Neuronal stem cell (in vitro differentiated cells): ENCODE results near the gene BRAF.
"Not testable (repeated sequence)": the region's sequence is repeated elsewhere in the genome, so short reads cannot be mapped to it uniquely, and the experiment has no call there.

Experiments
- DNase-seq: peaks from one replicate; pipeline ENCODE4 v3.0.0-alpha.2; 2013; ENCODE audit warnings: low spot score
- H2AFZ ChIP-seq: one replicate; pipeline ENCODE4 v1.6.1; 2013; ENCODE audit warnings: mild to moderate bottlenecking, low read length, inconsistent platforms
- H2AK5ac ChIP-seq: 2 replicates; pipeline ENCODE4 v1.6.1; 2013; ENCODE audit warnings: low read depth, mild to moderate bottlenecking, inconsistent platforms, low read length, moderate library complexity, mixed read lengths
- H2BK120ac ChIP-seq: 2 replicates; pipeline ENCODE4 v1.6.1; 2013; ENCODE audit warnings: low read depth, mild to moderate bottlenecking, inconsistent platforms, low read length, moderate library complexity, mixed read lengths
- H2BK12ac ChIP-seq: one replicate; pipeline ENCODE4 v1.6.1; 2013; ENCODE audit warnings: low read length, inconsistent platforms
- H2BK15ac ChIP-seq: 2 replicates; pipeline ENCODE4 v1.6.1; 2013; ENCODE audit warnings: mild to moderate bottlenecking, low read length, inconsistent platforms, mixed read lengths
- H2BK5ac ChIP-seq: one replicate; pipeline ENCODE4 v1.6.1; 2013; ENCODE audit warnings: inconsistent platforms, mild to moderate bottlenecking, low read length, moderate library complexity
- H3K14ac ChIP-seq: one replicate; pipeline ENCODE4 v1.6.1; 2013; ENCODE audit warnings: low read length, inconsistent platforms
- H3K18ac ChIP-seq: 2 replicates; pipeline ENCODE4 v1.6.1; 2013; ENCODE audit warnings: low read length, inconsistent platforms
- H3K23ac ChIP-seq: 2 replicates; pipeline ENCODE4 v1.6.1; 2013; ENCODE audit warnings: low read depth, mild to moderate bottlenecking, mixed read lengths, low read length, inconsistent platforms; ENCODE audit not compliant: poor library complexity
- H3K27ac ChIP-seq: replicated peaks from 3 replicates; pipeline ENCODE4 v1.5.1; 2013; ENCODE audit warnings: low read length, inconsistent platforms
- H3K27me3 ChIP-seq, 3 experiments: 2 replicates each; pipeline ENCODE4 v1.6.1; 2013; ENCODE audit warnings: low read length in 3 of 3, mild to moderate bottlenecking in 2 of 3, inconsistent platforms in 1 of 3, low read depth in 1 of 3, mixed read lengths in 1 of 3, moderate library complexity in 1 of 3; ENCODE audit not compliant: control insufficient read depth in 3 of 3, insufficient read depth in 3 of 3
- H3K36me3 ChIP-seq, 2 donors: replicated peaks in 1 of 2; 2 replicates each; pipeline ENCODE4 v1.6.1; 2013; ENCODE audit warnings: low read length in 2 of 2; ENCODE audit not compliant: control insufficient read depth in 2 of 2, insufficient read depth in 2 of 2
- H3K4ac ChIP-seq: 2 replicates; pipeline ENCODE4 v1.6.1; 2013; ENCODE audit warnings: inconsistent platforms, mild to moderate bottlenecking, low read length, moderate library complexity
- H3K4me1 ChIP-seq, 2 donors: 1 replicate in 1 of 2; 2 replicates in 1 of 2; pipeline ENCODE4 v1.6.1; 2013; ENCODE audit warnings: low read length in 2 of 2, low read depth in 1 of 2; ENCODE audit not compliant: control insufficient read depth in 2 of 2, insufficient read depth in 1 of 2
- H3K4me2 ChIP-seq: one replicate; pipeline ENCODE4 v1.6.1; 2013; ENCODE audit warnings: mild to moderate bottlenecking, low read length, inconsistent platforms; ENCODE audit not compliant: insufficient read depth, poor library complexity, severe bottlenecking
- H3K4me3 ChIP-seq, 2 donors: 2 replicates each; pipeline ENCODE4 v1.5.1; 2013; ENCODE audit warnings: low read length in 2 of 2, mild to moderate bottlenecking in 2 of 2, inconsistent platforms in 1 of 2, moderate library complexity in 1 of 2
- H3K79me1 ChIP-seq: one replicate; pipeline ENCODE4 v1.6.1; 2013; ENCODE audit warnings: low read depth, mild to moderate bottlenecking, inconsistent platforms, low read length, moderate library complexity
- H3K9ac ChIP-seq: one replicate; pipeline ENCODE4 v1.6.1; 2013; ENCODE audit warnings: mild to moderate bottlenecking, low read depth, low read length, inconsistent platforms; ENCODE audit not compliant: poor library complexity
- H3K9me3 ChIP-seq, 2 donors: replicated peaks in 1 of 2; 2 replicates each; pipeline versions ENCODE3 to v1.6.1; 2013; ENCODE audit warnings: low read length in 2 of 2, mild to moderate bottlenecking in 2 of 2, inconsistent platforms in 1 of 2, low read depth in 1 of 2, mixed read lengths in 1 of 2, moderate library complexity in 1 of 2; ENCODE audit not compliant: control insufficient read depth in 2 of 2, insufficient read depth in 1 of 2
- H4K8ac ChIP-seq: one replicate; pipeline ENCODE4 v1.6.1; 2013; ENCODE audit warnings: low read depth, mild to moderate bottlenecking, inconsistent platforms, low read length, moderate library complexity
- H4K91ac ChIP-seq: one replicate; pipeline ENCODE4 v1.6.1; 2013; ENCODE audit warnings: low read length, low read depth, mild to moderate bottlenecking, inconsistent platforms; ENCODE audit not compliant: poor library complexity
- WGBS, 2 donors: extraction: QIAGEN DNeasy Blood & Tissue Kit; methylation state at CpG; one replicate each; pipeline ENCODE4 v1.1.7; 2013; ENCODE audit warnings: missing lambda C conversion rate in 2 of 2, mixed read lengths in 1 of 2; ENCODE audit not compliant: insufficient read length in 2 of 2, insufficient replicate concordance in 1 of 2; ENCODE audit errors: extremely low coverage in 2 of 2; 5-methylcytosine and 5-hydroxymethylcytosine counted together

The BRAF gene

GRCh38 chr7:140744005-140744404 is 180.7 kb downstream of the BRAF start:
- H2BK15ac ChIP-seq: no peak overlapping the region
- no peak overlapping the region for H3K9ac ChIP-seq
- no peaks in the 10 kb centered on the region for H3K4me1 ChIP-seq
- no peaks in the 10 kb centered on the region for H3K79me1 ChIP-seq
- no peak overlapping the region for H4K91ac ChIP-seq
- H3K18ac ChIP-seq: no peak overlapping the region
- no peak overlapping the region for H3K4ac ChIP-seq
- H4K8ac ChIP-seq: no peak overlapping the region
- no peak overlapping the region for H2AK5ac ChIP-seq
- no peak overlapping the region for H3K4me3 ChIP-seq
- no peak overlapping the region for H3K27ac ChIP-seq
- H2AFZ ChIP-seq: no peak overlapping the region
- no peak overlapping the region for H3K14ac ChIP-seq
- no peak for DNase-seq
- H2BK120ac ChIP-seq: no peak overlapping the region
- no peaks in the 10 kb centered on the region for H3K9me3 ChIP-seq
- no CpG with 5 or more reads among the region's 2 CpGs for WGBS, 2 donors
- no peak overlapping the region for H3K23ac ChIP-seq
- peaks cover 2 to 47% of the 10 kb centered on the region in 2 donors for H3K36me3 ChIP-seq
- H3K4me2 ChIP-seq: no peak overlapping the region
- H3K27me3 ChIP-seq: no peaks in the 10 kb centered on the region
- no peak overlapping the region for H2BK5ac ChIP-seq
- H2BK12ac ChIP-seq: no peak overlapping the region

- H3K36me3 ChIP-seq: peaks cover 2 to 47% of the 10 kb centered on the region in 2 donors
- not testable (repeated sequence) for H3K4me1 ChIP-seq, H3K18ac ChIP-seq, H3K4me3 ChIP-seq, H4K8ac ChIP-seq, H2BK120ac ChIP-seq, H3K9me3 ChIP-seq, H3K27ac ChIP-seq, H4K91ac ChIP-seq, H2AK5ac ChIP-seq, H2BK15ac ChIP-seq, H3K79me1 ChIP-seq, DNase-seq, H3K27me3 ChIP-seq, H3K4me2 ChIP-seq, H3K14ac ChIP-seq, H2BK12ac ChIP-seq, H3K23ac ChIP-seq, H3K9ac ChIP-seq, H2BK5ac ChIP-seq, H2AFZ ChIP-seq, H3K4ac ChIP-seq
- no CpG with 5 or more reads among the region's 4 CpGs for WGBS, 2 donors
Measured at GRCh38 chr7:140743255-140743654, 181.5 kb downstream of the BRAF start.

- Histone ChIP-seq H3K27me3 (no peaks in the 10 kb centered on the region), H2BK15ac (no peak overlapping the region), H3K4me3 (no peak overlapping the region), H4K8ac (no peak overlapping the region), H4K91ac (no peak overlapping the region), H3K4me2 (no peak overlapping the region), H2AFZ (no peak overlapping the region), H3K23ac (no peak overlapping the region), H3K4me1 (no peaks in the 10 kb centered on the region), H3K79me1 (no peaks in the 10 kb centered on the region), H3K14ac (no peak overlapping the region), H3K27ac (no peak overlapping the region), H2BK12ac (no peak overlapping the region), H3K4ac (no peak overlapping the region), H2BK5ac (no peak overlapping the region), H3K9ac (no peak overlapping the region), H3K9me3 (no peaks in the 10 kb centered on the region), H2AK5ac (no peak overlapping the region), H3K18ac (no peak overlapping the region), H3K36me3 (peaks cover 2 to 51% of the 10 kb centered on the region in 2 donors), H2BK120ac (no peak overlapping the region)
- no peak for DNase-seq
Measured at GRCh38 chr7:140738280-140738679, 186.4 kb downstream of the BRAF start.

- Histone ChIP-seq H3K4me1 (no peaks in the 10 kb centered on the region), H3K18ac (no peak overlapping the region), H3K27ac (no peak overlapping the region)
Measured at GRCh38 chr7:140734729-140735128, 190.0 kb downstream of the BRAF start.

More at GRCh38 chr7:140734729-140735128, 190.0 kb downstream of the BRAF start:
- H2BK120ac ChIP-seq: no peak overlapping the region
- peaks cover 4 to 67% of the 10 kb centered on the region in 2 donors for H3K36me3 ChIP-seq
- no peak overlapping the region for H3K4ac ChIP-seq
- no peak overlapping the region for H3K9ac ChIP-seq
- H3K14ac ChIP-seq: no peak overlapping the region
- no peaks in the 10 kb centered on the region for H3K9me3 ChIP-seq
- no peak overlapping the region for H3K4me2 ChIP-seq
- no peaks in the 10 kb centered on the region for H3K27me3 ChIP-seq
- WGBS, 2 donors: no CpG with 5 or more reads among the region's 2 CpGs
- no peaks in the 10 kb centered on the region for H3K79me1 ChIP-seq
- no peak overlapping the region for H3K4me3 ChIP-seq
- no peak overlapping the region for H4K91ac ChIP-seq
- H2BK5ac ChIP-seq: no peak overlapping the region
- no peak overlapping the region for H3K23ac ChIP-seq
- no peak overlapping the region for H4K8ac ChIP-seq
- no peak overlapping the region for H2AK5ac ChIP-seq
- H2BK12ac ChIP-seq: no peak overlapping the region
- H2BK15ac ChIP-seq: no peak overlapping the region
- no peak for DNase-seq
- no peak overlapping the region for H2AFZ ChIP-seq
